SK-N-SH (cell line): ENCODE measurements around the gene SERPINA7.
"Not testable (repeated sequence)": the region's sequence is repeated elsewhere in the genome, so short reads cannot be mapped to it uniquely, and the experiment has no call there.

Experiments used
- CTCF ChIP-seq: fragments of 200-600 bp; sonication (generic); IDR thresholded peaks from 2 replicates; pipeline ENCODE4 v1.6.1; 2017; ENCODE audit warnings: antibody characterized with exemption, mild to moderate bottlenecking, moderate library complexity
- ELF1 ChIP-seq: IDR thresholded peaks from 2 replicates; pipeline ENCODE4 v1.4.0; 2012
- NFIC ChIP-seq: IDR thresholded peaks from 2 replicates; pipeline ENCODE4 v1.4.0; 2012; ENCODE audit warnings: borderline replicate concordance
- POLR2AphosphoS5 ChIP-seq: IDR thresholded peaks from 2 replicates; pipeline ENCODE4 v1.6.1; 2012; ENCODE audit warnings: low read depth, low read length
- REST ChIP-seq: IDR thresholded peaks from 2 replicates; pipeline ENCODE4 v1.6.1; 2012; ENCODE audit warnings: mild to moderate bottlenecking, low read depth, low read length, moderate library complexity

GRCh38 chrX:105988487-105988886 is 50.0 kb downstream of the SERPINA7 start:
- TF ChIP-seq ELF1, REST, NFIC, CTCF, POLR2AphosphoS5: not testable (repeated sequence)
